Erythroblast (primary cell): ENCODE data around the gene CACNA1D.
"Not testable (repeated sequence)": the region's sequence is repeated elsewhere in the genome, so short reads cannot be mapped to it uniquely, and the experiment has no call there.

ENCODE experiments used
- DNase-seq, 2 experiments: peaks; one replicate each; lab custom pipeline; 2025; lab: John Stamatoyannopoulos, UW
- GATA1 ChIP-seq: IDR thresholded peaks from 2 replicates; pipeline ENCODE4 v1.6.1; 2011; ENCODE audit warnings: low read depth, mild to moderate bottlenecking, control low read depth, low read length, moderate library complexity
- POLR2A ChIP-seq: IDR thresholded peaks from 2 replicates; pipeline ENCODE4 v1.6.1; 2011; ENCODE audit warnings: mild to moderate bottlenecking, low read length

The CACNA1D gene

GRCh38 chr3:53616321-53616720 is 121.9 kb downstream of the CACNA1D start:
- TF ChIP-seq GATA1 (no peak), POLR2A (no peak)

GRCh38 chr3:53616971-53617892 is 122.8 kb downstream of the CACNA1D start:
- no peak for DNase-seq
- TF ChIP-seq POLR2A (no peak), GATA1 (no peak)

More at GRCh38 chr3:53616321-53616720, 121.9 kb downstream of the CACNA1D start:
- DNase-seq: no peak

- DNase-seq: no peak
- no peak for TF ChIP-seq GATA1
- no peak for TF ChIP-seq POLR2A
Observed at GRCh38 chr3:53617893-53618523, 123.6 kb downstream of the CACNA1D start.

- TF ChIP-seq GATA1 (no peak), POLR2A (no peak)
Observed at GRCh38 chr3:53618524-53618906, 124.1 kb downstream of the CACNA1D start.

GRCh38 chr3:53618936-53619335 is 124.5 kb downstream of the CACNA1D start:
- DNase-seq: no peak
- TF ChIP-seq POLR2A (no peak), GATA1 (no peak)

More at GRCh38 chr3:53618524-53618906, 124.1 kb downstream of the CACNA1D start:
- no peak for DNase-seq

- DNase-seq: no peak
- TF ChIP-seq GATA1: no peak
- no peak for TF ChIP-seq POLR2A
Observed at GRCh38 chr3:53624061-53624857, 129.8 kb downstream of the CACNA1D start.

GRCh38 chr3:53626876-53627275 is 132.5 kb downstream of the CACNA1D start:
- TF ChIP-seq GATA1 (no peak), POLR2A (no peak)
- DNase-seq: no peak

- TF ChIP-seq GATA1 (no peak), POLR2A (no peak)
- no peak for DNase-seq
Observed at GRCh38 chr3:53628536-53629401, 134.4 kb downstream of the CACNA1D start.

- DNase-seq: no peak
- TF ChIP-seq POLR2A (no peak), GATA1 (no peak)
Observed at GRCh38 chr3:53629402-53629723, 135.0 kb downstream of the CACNA1D start.

- DNase-seq: no peak
- TF ChIP-seq POLR2A (no peak), GATA1 (no peak)
Observed at GRCh38 chr3:53630547-53630946, 136.1 kb downstream of the CACNA1D start.

- TF ChIP-seq POLR2A (no peak), GATA1 (no peak)
- no peak for DNase-seq
Observed at GRCh38 chr3:53633197-53633787, 138.9 kb downstream of the CACNA1D start.

- TF ChIP-seq POLR2A: no peak
- no peak for TF ChIP-seq GATA1
- no peak for DNase-seq
Observed at GRCh38 chr3:53635041-53635440, 140.6 kb downstream of the CACNA1D start.

- not testable (repeated sequence) for DNase-seq
Observed at GRCh38 chr3:53638806-53639205, 144.4 kb downstream of the CACNA1D start.
